BJ (cell line): ENCODE results near the gene SLC2A8. TPM values are rescaled to one million over a fixed set of nuclear protein-coding genes. Genes with fewer than 3 reads are reported as not detected.

Experiments
- CTCF ChIA-PET: fragments of 350-600 bp; formaldehyde crosslinking; extraction: SDS; loops from one replicate; lab custom pipeline; 2021; ENCODE audit warnings: antibody characterized with exemption, inconsistent platforms; lab: Yijun Ruan, JAX
- POLR2A ChIA-PET: fragments of 300-600 bp; sonication (Branson Sonifier 250); formaldehyde crosslinking; extraction: SDS; loops from one replicate; lab custom pipeline; 2021; ENCODE audit warnings: antibody characterized with exemption; lab: Charles Lee
- DNase-seq: peaks from one replicate; pipeline ENCODE4 v3.0.0-alpha.2; 2011; ENCODE audit warnings: low read depth
- H3K27me3 ChIP-seq: 2 replicates; pipeline ENCODE4 v1.6.0; 2011; ENCODE audit warnings: low read length; ENCODE audit not compliant: control insufficient read depth, insufficient read depth
- H3K36me3 ChIP-seq: 2 replicates; pipeline ENCODE4 v1.5.1; 2011; ENCODE audit warnings: low read length; ENCODE audit not compliant: control insufficient read depth, insufficient read depth
- H3K4me3 ChIP-seq: 2 replicates; pipeline ENCODE4 v1.5.1; 2011; ENCODE audit warnings: low read depth, mild to moderate bottlenecking, control low read depth, low read length
- polyA plus RNA-seq: library from polyadenylated mRNA; depleted of rRNA; stranded (reverse); fragments of >200 nt; gene quantifications from 2 replicates; pipeline ENCODE4 v1.2.3, GENCODE V29; 2011
- TF ChIP-seq, protein P1 (sequence below): IDR thresholded peaks from 2 replicates; pipeline ENCODE4 v1.5.1; 2011; ENCODE audit warnings: low read depth, mild to moderate bottlenecking, control low read depth, inconsistent platforms, low read length, moderate library complexity; ENCODE audit not compliant: insufficient read depth

SLC2A8 gene
- polyA plus RNA-seq, 1 experiment, result 16.7 TPM

DNA sequence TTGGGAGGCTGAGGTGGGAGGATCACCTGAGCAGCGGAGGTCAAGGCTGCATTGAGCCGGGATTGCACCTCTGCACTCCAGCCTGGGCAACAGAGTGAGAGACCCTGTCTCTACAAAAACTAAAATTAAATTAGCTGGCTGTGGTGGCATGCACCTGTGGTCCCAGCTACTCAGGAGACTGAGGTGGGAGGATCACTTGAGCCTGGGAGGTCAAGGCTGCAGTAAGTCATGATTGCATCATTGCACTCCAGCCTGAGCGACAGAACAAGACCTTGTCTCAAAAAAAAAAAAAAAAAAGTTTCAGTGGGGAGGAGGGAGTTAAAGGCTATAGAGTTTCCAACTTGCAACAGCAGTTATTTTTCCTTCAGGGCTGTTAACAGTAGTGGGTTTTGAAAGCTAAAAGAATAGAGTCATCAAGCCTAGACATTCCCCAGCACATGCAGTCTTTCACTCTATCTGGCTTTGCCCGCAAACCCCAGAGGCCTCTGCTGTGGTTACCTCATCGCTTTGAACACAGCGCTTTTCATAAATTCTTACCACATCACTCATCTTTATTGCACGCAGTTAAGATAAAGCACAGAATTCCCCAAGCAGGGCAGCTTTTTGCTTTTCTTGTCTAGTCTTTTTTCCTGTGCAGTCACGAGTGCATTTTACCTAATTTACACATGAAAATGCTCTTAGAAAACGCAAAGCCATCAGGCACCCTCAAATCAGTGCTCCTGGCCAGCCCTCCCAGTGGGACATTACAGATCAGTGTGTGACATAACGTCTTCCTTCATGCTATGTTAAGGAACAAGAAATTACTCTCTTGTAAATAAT lies 8.7 kb upstream of the SLC2A8 start:
- peak; percentile 92 for DNase-seq
- ChIA-PET CTCF (interaction anchor here (0.6 to 1.7 kb wide), 6 partner anchors 9 to 335 kb away, joined by 3 to 6 read pairs (median 3); partner anchors contain the start of gene SLC2A8), POLR2A (interaction anchor here (0.7 to 1.0 kb wide), 4 partner anchors 9 to 645 kb away, joined by 3 to 11 read pairs (median 5); partner anchors contain the start of genes SLC2A8 and ZNF79)
- Histone ChIP-seq H3K27me3 (peaks cover 5% of the 10 kb centered on the region), H3K4me3 (no peak overlapping the region), H3K36me3 (no peaks in the 10 kb centered on the region)
- TF ChIP-seq, protein P1, sequence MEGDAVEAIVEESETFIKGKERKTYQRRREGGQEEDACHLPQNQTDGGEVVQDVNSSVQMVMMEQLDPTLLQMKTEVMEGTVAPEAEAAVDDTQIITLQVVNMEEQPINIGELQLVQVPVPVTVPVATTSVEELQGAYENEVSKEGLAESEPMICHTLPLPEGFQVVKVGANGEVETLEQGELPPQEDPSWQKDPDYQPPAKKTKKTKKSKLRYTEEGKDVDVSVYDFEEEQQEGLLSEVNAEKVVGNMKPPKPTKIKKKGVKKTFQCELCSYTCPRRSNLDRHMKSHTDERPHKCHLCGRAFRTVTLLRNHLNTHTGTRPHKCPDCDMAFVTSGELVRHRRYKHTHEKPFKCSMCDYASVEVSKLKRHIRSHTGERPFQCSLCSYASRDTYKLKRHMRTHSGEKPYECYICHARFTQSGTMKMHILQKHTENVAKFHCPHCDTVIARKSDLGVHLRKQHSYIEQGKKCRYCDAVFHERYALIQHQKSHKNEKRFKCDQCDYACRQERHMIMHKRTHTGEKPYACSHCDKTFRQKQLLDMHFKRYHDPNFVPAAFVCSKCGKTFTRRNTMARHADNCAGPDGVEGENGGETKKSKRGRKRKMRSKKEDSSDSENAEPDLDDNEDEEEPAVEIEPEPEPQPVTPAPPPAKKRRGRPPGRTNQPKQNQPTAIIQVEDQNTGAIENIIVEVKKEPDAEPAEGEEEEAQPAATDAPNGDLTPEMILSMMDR, result no peak

DNA sequence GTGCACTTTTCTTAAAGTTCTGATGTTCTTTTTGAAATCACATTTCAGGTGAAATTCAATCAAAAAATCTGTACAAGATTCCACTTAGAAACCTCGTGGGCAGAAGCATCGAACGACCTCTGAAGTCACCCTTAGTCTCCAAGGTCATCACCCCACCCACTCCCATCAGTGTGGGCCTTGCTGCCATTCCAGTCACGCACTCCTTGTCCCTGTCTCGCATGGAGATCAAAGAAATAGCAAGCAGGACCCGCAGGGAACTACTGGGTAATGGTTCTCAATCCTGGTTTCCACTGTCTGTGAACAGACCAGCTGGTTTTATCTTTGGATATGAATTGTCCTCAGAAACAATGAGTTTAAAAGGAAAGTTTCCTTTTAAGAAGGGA lies 8.1 kb upstream of the SLC2A8 start:
- TF ChIP-seq, protein P1, result no peak
- Histone ChIP-seq H3K27me3 (peaks cover 5% of the 10 kb centered on the region), H3K36me3 (no peaks in the 10 kb centered on the region), H3K4me3 (no peak overlapping the region)
- POLR2A ChIA-PET, result interaction anchor here (0.7 to 1.0 kb wide), 3 partner anchors 8 to 646 kb away, joined by 3 to 11 read pairs (median 7); partner anchors contain the start of genes SLC2A8 and ZNF79
- CTCF ChIA-PET, result interaction anchor here (0.6 to 1.2 kb wide), 4 partner anchors 8 to 183 kb away, joined by 3 to 6 read pairs (median 3); partner anchors contain the start of gene SLC2A8
- DNase-seq, result no peak

DNA sequence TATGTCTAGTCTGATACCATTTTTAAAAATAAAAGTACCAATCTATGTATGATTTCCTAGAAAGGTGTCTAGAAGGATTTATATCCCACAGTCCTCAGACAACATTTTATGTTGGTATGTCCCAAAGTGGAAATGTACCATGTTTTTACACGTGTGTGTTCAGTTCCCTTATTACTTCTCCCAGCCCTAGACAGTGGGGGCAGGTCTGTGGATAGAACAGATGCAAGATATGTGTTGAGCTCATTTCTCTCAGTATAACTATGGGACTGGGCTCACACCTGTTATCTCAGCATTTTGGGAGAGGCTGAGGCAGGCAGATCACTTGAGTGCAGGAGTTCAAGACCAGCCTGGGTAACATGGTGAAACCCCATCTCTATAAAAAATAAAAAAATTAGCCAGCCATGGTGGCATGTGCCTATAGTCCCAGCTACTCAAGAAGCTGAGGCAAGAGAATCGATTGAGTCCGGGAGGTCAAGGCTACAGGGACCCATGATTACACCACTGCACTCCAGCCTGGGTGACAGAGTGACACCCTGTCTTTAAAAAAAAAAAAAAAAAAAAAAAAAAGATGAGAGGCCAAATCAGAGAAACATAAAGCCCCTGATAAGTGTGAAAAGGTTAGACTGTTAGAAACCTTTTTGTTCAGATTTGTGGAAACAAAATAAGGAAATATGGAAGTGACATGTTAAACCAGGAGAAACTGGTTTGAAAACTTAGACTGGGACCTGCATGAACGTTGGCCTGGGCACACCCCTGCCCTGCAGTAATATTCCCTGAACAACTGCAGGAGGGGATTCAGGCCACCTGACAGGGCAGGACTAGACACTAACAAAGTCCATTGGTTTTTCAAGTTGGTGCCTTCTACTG lies 7.4 kb upstream of the SLC2A8 start:
- CTCF ChIA-PET, result no interaction called here
- POLR2A ChIA-PET, result no interaction called here
- no peak for DNase-seq

GRCh38 chr9:127390248-127390545 lies 6.8 kb upstream of the SLC2A8 start:
- ChIA-PET POLR2A (no interaction called here), CTCF (no interaction called here)
- DNase-seq, result no peak
- H3K27me3 ChIP-seq, result peaks cover 2% of the 10 kb centered on the region
- no peaks in the 10 kb centered on the region for H3K36me3 ChIP-seq
- H3K4me3 ChIP-seq, result no peak overlapping the region
- TF ChIP-seq, protein P1, result no peak

More for the DNA sequence above, 7.4 kb upstream of the SLC2A8 start:
- H3K36me3 ChIP-seq, result no peaks in the 10 kb centered on the region
- H3K27me3 ChIP-seq, result peaks cover 2% of the 10 kb centered on the region
- H3K4me3 ChIP-seq, result no peak overlapping the region
- TF ChIP-seq, protein P1, result no peak

DNA sequence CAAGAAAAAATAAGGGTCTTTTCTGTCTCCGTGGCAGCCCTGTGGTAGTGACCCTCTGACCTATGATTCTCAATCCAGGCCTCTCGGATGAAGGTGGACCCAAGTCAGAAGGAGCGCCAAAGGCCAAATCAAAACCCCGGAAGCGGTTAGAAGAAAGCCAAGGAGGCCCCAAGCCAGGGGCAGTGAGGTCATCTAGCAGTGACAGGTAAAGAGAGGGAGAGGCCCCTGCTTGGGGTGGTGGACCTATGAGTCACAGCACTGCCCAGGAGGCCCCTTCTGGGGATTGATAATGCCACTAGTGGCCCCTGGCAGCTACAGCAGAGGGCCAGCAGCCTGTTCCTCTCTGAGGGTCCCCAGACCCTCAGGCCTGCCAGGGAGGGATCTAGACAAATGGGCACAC lies 6.4 kb upstream of the SLC2A8 start:
- TF ChIP-seq, protein P1, result no peak
- ChIA-PET POLR2A (no interaction called here), CTCF (no interaction called here)
- Histone ChIP-seq H3K36me3 (no peaks in the 10 kb centered on the region), H3K27me3 (peaks cover 3% of the 10 kb centered on the region), H3K4me3 (no peak overlapping the region)
- no peak for DNase-seq
